GM23338 (cell line): ENCODE measurements around the gene RBM34. TPM values are rescaled to one million over a fixed set of nuclear protein-coding genes. Genes with fewer than 3 reads are reported as not detected.

ENCODE experiments used
- ATAC-seq: fragments of 200-7000 bp; cut with Tn5 transposase; 3 replicates; pipeline ENCODE4 v1.9.1; 2020
- DNase-seq: peaks from one replicate; pipeline ENCODE4 v3.0.0-alpha.2; 2015; ENCODE audit warnings: low spot score
- H2AFZ ChIP-seq: fragments of 200-600 bp; sonication (generic); 2 replicates; pipeline ENCODE4 v1.8.0; 2016; ENCODE audit warnings: antibody characterized with exemption, mild to moderate bottlenecking, moderate library complexity
- H3F3A ChIP-seq: fragments of 200-600 bp; sonication (generic); replicated peaks from 2 replicates; pipeline ENCODE4 v1.8.0; 2017; ENCODE audit warnings: antibody characterized with exemption, mixed run types, low read depth
- H3K27ac ChIP-seq: fragments of 200-600 bp; sonication (generic); 2 replicates; pipeline ENCODE4 v1.6.1; 2016; ENCODE audit warnings: low read depth
- H3K27me3 ChIP-seq: fragments of 200-600 bp; sonication (generic); 2 replicates; pipeline ENCODE4 v1.8.0; 2016; ENCODE audit warnings: mild to moderate bottlenecking, mixed run types, moderate library complexity; ENCODE audit not compliant: insufficient read depth
- H3K36me3 ChIP-seq: fragments of 200-600 bp; sonication (generic); 2 replicates; pipeline ENCODE4 v1.8.0; 2016; ENCODE audit warnings: mild to moderate bottlenecking; ENCODE audit not compliant: insufficient read depth
- H3K4me1 ChIP-seq: fragments of 200-600 bp; sonication (generic); 2 replicates; pipeline ENCODE4 v1.8.0; 2016; ENCODE audit warnings: mild to moderate bottlenecking, moderate library complexity; ENCODE audit not compliant: insufficient read depth
- H3K4me2 ChIP-seq: fragments of 200-600 bp; sonication (generic); 2 replicates; pipeline ENCODE4 v1.7.1; 2017; ENCODE audit warnings: mixed run types
- H3K4me3 ChIP-seq: fragments of 200-600 bp; sonication (generic); 2 replicates; pipeline ENCODE4 v1.6.1; 2016; ENCODE audit warnings: mixed run types
- H3K79me2 ChIP-seq: fragments of 200-600 bp; sonication (generic); replicated peaks from 2 replicates; pipeline ENCODE4 v1.8.0; 2017; ENCODE audit warnings: mild to moderate bottlenecking; ENCODE audit not compliant: insufficient read depth
- H3K9me2 ChIP-seq: fragments of 200-600 bp; sonication (generic); 2 replicates; pipeline ENCODE4 v1.8.0; 2017; ENCODE audit not compliant: insufficient read depth
- H4K20me1 ChIP-seq: fragments of 200-600 bp; sonication (generic); replicated peaks from 2 replicates; pipeline ENCODE4 v1.8.0; 2017; ENCODE audit warnings: mild to moderate bottlenecking; ENCODE audit not compliant: insufficient read depth
- H3K27ac Mint-ChIP-seq: 2 replicates; pipeline ENCODE4 v1.8.0; 2020; ENCODE audit warnings: inconsistent platforms, mild to moderate bottlenecking, moderate library complexity, mixed read lengths
- H3K27me3 Mint-ChIP-seq: 3 replicates; pipeline ENCODE4 v1.8.0; 2022; ENCODE audit warnings: low read depth, mild to moderate bottlenecking, moderate library complexity, mixed read lengths, inconsistent platforms; ENCODE audit not compliant: insufficient read depth, poor library complexity
- H3K36me3 Mint-ChIP-seq: 3 replicates; pipeline ENCODE4 v1.8.0; 2021; ENCODE audit warnings: low read depth, mild to moderate bottlenecking, inconsistent platforms, moderate library complexity, mixed read lengths
- H3K4me1 Mint-ChIP-seq: 3 replicates; pipeline ENCODE4 v1.8.0; 2020; ENCODE audit warnings: mild to moderate bottlenecking, inconsistent platforms, mixed read lengths
- H3K4me3 Mint-ChIP-seq: 3 replicates; pipeline ENCODE4 v1.8.0; 2021; ENCODE audit warnings: moderate library complexity, mild to moderate bottlenecking, inconsistent platforms, mixed read lengths
- H3K9me3 Mint-ChIP-seq: 3 replicates; pipeline ENCODE4 v1.8.0; 2020; ENCODE audit warnings: moderate library complexity, mild to moderate bottlenecking, inconsistent platforms, mixed read lengths
- CREB1 ChIP-seq: fragments of 250-450 bp; sonication (Bioruptor Pico); IDR thresholded peaks from 2 replicates; pipeline ENCODE4 v1.5.0; 2020; ENCODE audit warnings: low read depth, mild to moderate bottlenecking, moderate library complexity
- CTCF ChIP-seq, 2 experiments: fragments of 200-600 bp in 1 of 2; sonication (generic) in 1 of 2; conservative IDR thresholded peaks; 2 replicates each; pipeline versions ENCODE4 v1.5.1 to v1.6.1; 2016 to 2017; ENCODE audit warnings: antibody characterized with exemption in 2 of 2, low read depth in 2 of 2, mild to moderate bottlenecking in 2 of 2, moderate library complexity in 1 of 2
- EZH2 ChIP-seq: fragments of 200-600 bp; sonication (generic); IDR thresholded peaks from one replicate; pipeline ENCODE4 v1.8.0; 2017; ENCODE audit warnings: antibody characterized with exemption, mild to moderate bottlenecking, low read depth; ENCODE audit not compliant: unreplicated experiment
- EZH2phosphoT487 ChIP-seq: fragments of 200-600 bp; sonication (generic); IDR thresholded peaks from one replicate; pipeline ENCODE4 v1.8.1; 2018; ENCODE audit warnings: antibody characterized with exemption; ENCODE audit not compliant: unreplicated experiment
- JUNB ChIP-seq: IDR thresholded peaks from one replicate; pipeline ENCODE4 v1.6.1; 2016; ENCODE audit warnings: antibody characterized with exemption; ENCODE audit not compliant: unreplicated experiment
- NANOG ChIP-seq: IDR thresholded peaks from 2 replicates; pipeline ENCODE4 v1.6.1; 2016; ENCODE audit warnings: antibody characterized with exemption, borderline replicate concordance
- POLR2AphosphoS5 ChIP-seq: IDR thresholded peaks from 2 replicates; pipeline ENCODE4 v1.6.1; 2016; ENCODE audit warnings: antibody characterized with exemption, low read depth
- REST ChIP-seq: IDR thresholded peaks from one replicate; pipeline ENCODE4 v1.6.1; 2018; ENCODE audit warnings: antibody characterized with exemption; ENCODE audit not compliant: unreplicated experiment
- STAT1 ChIP-seq: IDR thresholded peaks from one replicate; pipeline ENCODE4 v1.6.1; 2016; ENCODE audit warnings: antibody characterized with exemption; ENCODE audit not compliant: unreplicated experiment
- ZNF114 ChIP-seq: fragments of 250-450 bp; sonication (Bioruptor Pico); IDR thresholded peaks from 2 replicates; pipeline ENCODE4 v1.5.0; 2020; ENCODE audit warnings: mild to moderate bottlenecking, moderate library complexity
- ZNF331 ChIP-seq: fragments of 250-450 bp; sonication (Bioruptor Pico); IDR thresholded peaks from 2 replicates; pipeline ENCODE4 v1.5.0; 2020; ENCODE audit warnings: low read depth, mild to moderate bottlenecking, moderate library complexity
- ZNF462 ChIP-seq: fragments of 250-450 bp; sonication (Bioruptor Pico); IDR thresholded peaks from 2 replicates; pipeline ENCODE4 v1.5.0; 2020; ENCODE audit warnings: mild to moderate bottlenecking, moderate library complexity
- polyA plus RNA-seq: library from polyadenylated mRNA; unstranded; fragments of >200 nt; fragmentation: Nextera tagmentation; extraction: Ambion mirVana; gene quantifications from 2 replicates; pipeline ENCODE4 v1.2.1, GENCODE V29; 2016
- total RNA-seq: library from RNA; depleted of rRNA; stranded (reverse); fragments of >200 nt; shearing (Covaris generic); gene quantifications from 2 replicates; pipeline ENCODE4 v1.2.3, GENCODE V29; 2014
- TF ChIP-seq, protein P1 (sequence below): IDR thresholded peaks from 2 replicates; pipeline ENCODE4 v1.6.1; 2016; ENCODE audit warnings: antibody characterized with exemption

Gene RBM34
- total and polyA plus RNA-seq, 2 experiments from 2014 or later = 51.8 to 177 TPM

DNA sequence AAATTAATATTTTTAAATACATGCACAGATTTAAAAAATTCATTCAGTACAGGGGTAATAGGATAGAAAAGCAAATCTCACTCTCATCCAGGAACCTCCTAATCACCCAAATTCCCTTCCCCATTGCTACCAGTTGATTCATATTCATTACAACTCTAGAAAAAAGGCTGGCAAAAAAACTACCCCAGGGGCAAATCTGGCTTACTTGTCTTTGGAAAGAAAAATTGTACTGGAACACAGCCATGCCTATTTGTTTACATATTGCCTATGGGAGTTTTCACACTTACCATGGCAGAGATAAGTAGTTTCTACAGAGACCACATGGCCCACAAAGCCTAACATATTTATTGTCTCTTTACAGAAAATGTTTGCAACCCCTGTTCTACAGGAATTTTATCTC, 8.9 kb upstream of the RBM34 start:
- ATAC-seq = no peak
- Mint-ChIP-seq H3K27me3 (peaks cover 7% of the 10 kb centered on the region), H3K4me1 (no peaks in the 10 kb centered on the region), H3K36me3 (peaks cover 63% of the 10 kb centered on the region), H3K27ac (no peak overlapping the region), H3K9me3 (no peaks in the 10 kb centered on the region), H3K4me3 (no peak overlapping the region)
- Histone ChIP-seq H3K4me3 (no peak overlapping the region), H3K4me1 (no peaks in the 10 kb centered on the region), H3K9me2 (no peaks in the 10 kb centered on the region), H3K27ac (no peak overlapping the region; the same call in 1 of the 2 replicates), H3K4me2 (no peak overlapping the region), H4K20me1 (0 out of 2 replicates have a peak, but pooled peaks cover 12% of the 10 kb centered on the region), H3K36me3 (peaks cover 44% of the 10 kb centered on the region), H3K27me3 (no peaks in the 10 kb centered on the region), H2AFZ (no peak overlapping the region), H3K79me2 (no peaks in the 10 kb centered on the region), H3F3A (no peaks in the 10 kb centered on the region)
- DNase-seq = no peak
- TF ChIP-seq STAT1 (no peak), ZNF114 (CRISPR knock-in tag) (no peak), EZH2phosphoT487 (no peak), ZNF331 (CRISPR knock-in tag) (no peak), POLR2AphosphoS5 (no peak), CTCF (conservative IDR thresholded peaks at IDR 0.05; ENCODE audit: low read depth in 2 of 2) (no peak), CREB1 (CRISPR knock-in tag) (no peak), JUNB (no peak), ZNF462 (CRISPR knock-in tag) (no peak), REST (no peak), EZH2 (no peak), NANOG (no peak)
- TF ChIP-seq, protein P1, sequence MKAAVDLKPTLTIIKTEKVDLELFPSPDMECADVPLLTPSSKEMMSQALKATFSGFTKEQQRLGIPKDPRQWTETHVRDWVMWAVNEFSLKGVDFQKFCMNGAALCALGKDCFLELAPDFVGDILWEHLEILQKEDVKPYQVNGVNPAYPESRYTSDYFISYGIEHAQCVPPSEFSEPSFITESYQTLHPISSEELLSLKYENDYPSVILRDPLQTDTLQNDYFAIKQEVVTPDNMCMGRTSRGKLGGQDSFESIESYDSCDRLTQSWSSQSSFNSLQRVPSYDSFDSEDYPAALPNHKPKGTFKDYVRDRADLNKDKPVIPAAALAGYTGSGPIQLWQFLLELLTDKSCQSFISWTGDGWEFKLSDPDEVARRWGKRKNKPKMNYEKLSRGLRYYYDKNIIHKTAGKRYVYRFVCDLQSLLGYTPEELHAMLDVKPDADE = no peak
